HFF-Myc (cell line): ENCODE data around the gene ATAD2B.

ENCODE experiments used
- DNase-seq: peaks from one replicate; pipeline ENCODE4 v3.0.0-alpha.2; 2011; ENCODE audit warnings: low read depth; ENCODE audit errors: extremely low read depth
- H3K4me3 ChIP-seq: replicated peaks from 2 replicates; pipeline ENCODE4 v1.5.1; 2011; ENCODE audit warnings: low read depth, mild to moderate bottlenecking, control low read depth, low read length
- TF ChIP-seq, protein P1 (sequence below): IDR thresholded peaks from 2 replicates; pipeline ENCODE4 v1.5.1; 2012; ENCODE audit warnings: mild to moderate bottlenecking, low read depth, low read length, control low read depth; ENCODE audit errors: missing control alignments

Gene ATAD2B

GRCh38 chr2:23838581-23838980 lies 88.3 kb downstream of the ATAD2B start:
- H3K4me3 ChIP-seq: no peak overlapping the region
- DNase-seq: no peak
- TF ChIP-seq, protein P1, sequence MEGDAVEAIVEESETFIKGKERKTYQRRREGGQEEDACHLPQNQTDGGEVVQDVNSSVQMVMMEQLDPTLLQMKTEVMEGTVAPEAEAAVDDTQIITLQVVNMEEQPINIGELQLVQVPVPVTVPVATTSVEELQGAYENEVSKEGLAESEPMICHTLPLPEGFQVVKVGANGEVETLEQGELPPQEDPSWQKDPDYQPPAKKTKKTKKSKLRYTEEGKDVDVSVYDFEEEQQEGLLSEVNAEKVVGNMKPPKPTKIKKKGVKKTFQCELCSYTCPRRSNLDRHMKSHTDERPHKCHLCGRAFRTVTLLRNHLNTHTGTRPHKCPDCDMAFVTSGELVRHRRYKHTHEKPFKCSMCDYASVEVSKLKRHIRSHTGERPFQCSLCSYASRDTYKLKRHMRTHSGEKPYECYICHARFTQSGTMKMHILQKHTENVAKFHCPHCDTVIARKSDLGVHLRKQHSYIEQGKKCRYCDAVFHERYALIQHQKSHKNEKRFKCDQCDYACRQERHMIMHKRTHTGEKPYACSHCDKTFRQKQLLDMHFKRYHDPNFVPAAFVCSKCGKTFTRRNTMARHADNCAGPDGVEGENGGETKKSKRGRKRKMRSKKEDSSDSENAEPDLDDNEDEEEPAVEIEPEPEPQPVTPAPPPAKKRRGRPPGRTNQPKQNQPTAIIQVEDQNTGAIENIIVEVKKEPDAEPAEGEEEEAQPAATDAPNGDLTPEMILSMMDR: no peak

DNA sequence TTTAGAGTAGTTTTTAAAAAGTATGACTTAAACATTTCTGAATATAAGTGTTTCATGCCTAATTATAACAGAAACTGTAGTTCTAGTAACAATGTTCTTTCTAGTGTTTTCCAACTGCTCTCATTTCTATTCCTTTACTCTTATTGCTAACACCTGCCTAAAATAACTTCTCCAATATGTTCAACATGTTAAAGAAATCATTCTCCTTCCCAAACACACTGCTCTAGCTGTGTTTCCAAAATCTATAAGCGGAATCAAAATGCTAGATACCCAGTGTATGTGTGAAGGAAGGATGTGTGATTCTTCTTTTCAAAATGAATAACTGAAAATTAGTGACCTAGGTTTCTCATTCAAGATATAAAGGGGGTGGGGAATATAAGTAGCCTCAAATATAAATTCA lies 89.1 kb downstream of the ATAD2B start:
- no peak for DNase-seq
- TF ChIP-seq, protein P1: no peak
- H3K4me3 ChIP-seq: no peak overlapping the region

- no peak overlapping the region for H3K4me3 ChIP-seq
- TF ChIP-seq, protein P1: no peak
- DNase-seq: no peak
Measured at GRCh38 chr2:23836971-23837565, 89.9 kb downstream of the ATAD2B start.

DNA sequence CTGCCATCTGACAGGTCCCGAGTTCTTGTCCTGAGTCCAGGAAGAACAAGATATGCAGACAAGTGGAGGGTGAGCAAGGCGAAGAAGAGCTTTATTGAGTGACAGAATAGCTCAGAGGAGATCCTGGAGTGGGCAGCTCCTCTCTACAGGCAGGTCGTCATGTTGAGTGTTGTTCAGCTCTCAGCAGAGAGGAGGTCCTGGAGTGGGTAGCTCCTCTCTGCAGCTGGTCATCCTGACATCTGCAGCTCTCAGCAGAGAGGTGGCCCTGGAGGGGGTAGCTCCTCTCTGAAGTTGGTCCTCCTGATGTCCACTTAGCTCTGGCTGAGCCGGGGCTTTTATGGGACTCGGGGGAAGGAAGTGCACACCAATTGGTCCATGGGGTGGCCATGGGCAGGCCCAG lies 90.4 kb downstream of the ATAD2B start:
- TF ChIP-seq, protein P1: no peak
- H3K4me3 ChIP-seq: no peak overlapping the region
- no peak for DNase-seq

DNA sequence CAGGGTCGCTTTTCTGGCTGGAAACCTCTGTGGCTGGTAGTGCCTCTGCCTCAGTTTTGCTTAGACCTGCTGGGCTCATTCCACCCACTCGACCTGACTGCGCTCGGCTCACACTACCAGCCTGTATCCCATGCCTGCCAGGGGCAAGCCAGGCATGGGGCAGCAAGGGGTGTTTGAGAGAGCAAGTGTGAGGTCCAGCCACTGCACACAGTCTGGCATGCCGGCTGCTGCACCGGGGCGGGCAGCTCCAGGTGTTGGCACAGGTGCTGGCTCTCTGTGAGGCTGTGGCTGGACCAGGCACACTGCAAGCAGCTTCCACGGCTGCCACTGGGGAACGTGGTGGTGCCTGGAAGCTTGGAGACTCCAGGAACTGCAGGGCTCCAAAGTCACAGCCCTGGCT lies 90.9 kb downstream of the ATAD2B start:
- TF ChIP-seq, protein P1: no peak
- no peak for DNase-seq
- no peak overlapping the region for H3K4me3 ChIP-seq

- no peak for DNase-seq
- H3K4me3 ChIP-seq: no peak overlapping the region
- TF ChIP-seq, protein P1: no peak
Measured at GRCh38 chr2:23835423-23835822, 91.5 kb downstream of the ATAD2B start.

DNA sequence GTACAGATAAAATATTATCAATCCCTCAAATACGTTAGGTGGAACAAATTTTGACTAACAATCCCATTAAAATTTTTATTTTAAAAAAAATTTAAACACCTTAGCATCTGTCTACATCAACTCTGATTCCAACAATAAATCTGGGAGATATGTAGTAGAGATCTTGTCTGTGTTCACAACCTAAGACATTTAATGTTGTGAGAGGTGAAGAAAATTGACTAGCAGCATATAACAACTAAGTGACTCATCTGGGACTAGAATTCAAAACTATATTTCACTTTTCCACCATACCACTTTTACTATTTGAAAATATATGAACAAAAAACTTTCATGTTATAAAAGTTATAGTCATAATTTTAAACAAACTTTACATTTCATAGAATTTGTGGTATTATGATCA lies 97.9 kb downstream of the ATAD2B start:
- no peak for DNase-seq
- TF ChIP-seq, protein P1: no peak
- no peak overlapping the region for H3K4me3 ChIP-seq
